ENCODE measurements around the gene ZNF436. TPM values are rescaled to one million over a fixed set of nuclear protein-coding genes. Genes with fewer than 3 reads are reported as not detected.

The ZNF436 gene
- total RNA-seq, 2 donors from 2014 or later: 8.7 to 8.8 TPM

Other genes with a start within 250 kb of the ZNF436 start
- 10 to 100 TPM; 11.9 to 16.3 TPM for gene LUZP1, start 201.0 kb downstream of the ZNF436 start, total RNA-seq
- not detected for gene HTR1D, start 152.3 kb downstream of the ZNF436 start, total RNA-seq
- 100 to 1,000 TPM; 127 TPM for gene HNRNPR, start 25.6 kb downstream of the ZNF436 start, total RNA-seq
- gene TCEA3, start 54.9 kb upstream of the ZNF436 start, total RNA-seq: 1 to 10 TPM; 4.7 to 6.1 TPM
- gene ASAP3, start 114.3 kb upstream of the ZNF436 start, total RNA-seq: 1 to 10 TPM in 1 of 2 donors, under 1 TPM in 1; 0.51 to 1.0 TPM
- gene E2F2, start 161.4 kb upstream of the ZNF436 start, total RNA-seq: 10 to 100 TPM; 19.9 to 24.7 TPM
- gene ID3, start 189.7 kb upstream of the ZNF436 start, total RNA-seq: 10 to 100 TPM; 32.3 to 37.2 TPM